Measurements from ENCODE around the gene PGGHG.

DNA sequence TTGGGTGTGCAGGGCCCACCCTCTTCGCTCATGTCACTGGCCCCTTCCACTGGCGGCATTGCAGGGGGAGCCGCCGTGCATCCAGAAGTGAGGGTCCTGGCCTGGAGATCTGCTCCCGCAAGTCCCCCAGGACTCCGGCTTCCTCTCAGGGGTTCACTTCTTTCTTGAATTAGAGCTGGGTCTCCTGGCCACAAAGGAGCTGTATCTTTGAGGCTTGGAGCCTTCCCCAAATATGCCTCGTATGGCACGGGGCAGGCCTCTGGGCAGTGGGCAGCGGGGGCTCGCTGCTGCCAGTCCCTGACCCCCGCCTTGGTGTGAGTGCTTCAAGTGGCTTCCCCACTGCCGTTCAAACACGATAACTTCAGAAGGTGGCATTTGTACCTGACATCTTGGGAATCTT lies 39.1 kb downstream of the PGGHG start:
- TF ChIP-seq, protein P1, sequence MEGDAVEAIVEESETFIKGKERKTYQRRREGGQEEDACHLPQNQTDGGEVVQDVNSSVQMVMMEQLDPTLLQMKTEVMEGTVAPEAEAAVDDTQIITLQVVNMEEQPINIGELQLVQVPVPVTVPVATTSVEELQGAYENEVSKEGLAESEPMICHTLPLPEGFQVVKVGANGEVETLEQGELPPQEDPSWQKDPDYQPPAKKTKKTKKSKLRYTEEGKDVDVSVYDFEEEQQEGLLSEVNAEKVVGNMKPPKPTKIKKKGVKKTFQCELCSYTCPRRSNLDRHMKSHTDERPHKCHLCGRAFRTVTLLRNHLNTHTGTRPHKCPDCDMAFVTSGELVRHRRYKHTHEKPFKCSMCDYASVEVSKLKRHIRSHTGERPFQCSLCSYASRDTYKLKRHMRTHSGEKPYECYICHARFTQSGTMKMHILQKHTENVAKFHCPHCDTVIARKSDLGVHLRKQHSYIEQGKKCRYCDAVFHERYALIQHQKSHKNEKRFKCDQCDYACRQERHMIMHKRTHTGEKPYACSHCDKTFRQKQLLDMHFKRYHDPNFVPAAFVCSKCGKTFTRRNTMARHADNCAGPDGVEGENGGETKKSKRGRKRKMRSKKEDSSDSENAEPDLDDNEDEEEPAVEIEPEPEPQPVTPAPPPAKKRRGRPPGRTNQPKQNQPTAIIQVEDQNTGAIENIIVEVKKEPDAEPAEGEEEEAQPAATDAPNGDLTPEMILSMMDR (IDR thresholded peaks at IDR 0.05), result no peak
- TF ChIP-seq POLR2A (IDR thresholded peaks at IDR 0.05), result no peak

Data from body of pancreas (tissue), 4 donors.